K562 (cell line): ENCODE measurements around the gene NPAS2. TPM values are rescaled to one million over a fixed set of nuclear protein-coding genes. Genes with fewer than 3 reads are reported as not detected.

Experiments
- ATF1 ChIP-seq, 2 experiments: fragments of 450-650 bp in 1 of 2; IDR thresholded peaks; 2 replicates each; pipeline ENCODE4 v1.6.1; 2016; ENCODE audit warnings: missing compliant biosample characterization in 1 of 2, missing genetic modification characterization in 1 of 2
- BCLAF1 ChIP-seq, 2 experiments: fragments of 450-650 bp in 1 of 2; IDR thresholded peaks; 2 replicates each; pipeline ENCODE4 v1.6.1; 2011 to 2017; ENCODE audit warnings: low read depth in 2 of 2, antibody characterized with exemption in 1 of 2, borderline replicate concordance in 1 of 2, low read length in 1 of 2, mild to moderate bottlenecking in 1 of 2, mixed read lengths in 1 of 2; ENCODE audit not compliant: control insufficient read depth in 1 of 2
- CHD4 ChIP-seq: fragments of 200-600 bp; sonication (generic); IDR thresholded peaks from 3 replicates; pipeline ENCODE4 v1.6.1; 2012; ENCODE audit warnings: low read depth, mild to moderate bottlenecking, mixed read lengths, low read length, inconsistent platforms; ENCODE audit not compliant: insufficient read depth, insufficient replicate concordance, poor library complexity, severe bottlenecking
- GTF3C2 ChIP-seq: IDR thresholded peaks from 3 replicates; pipeline ENCODE4 v1.6.1; 2011; ENCODE audit warnings: borderline replicate concordance, mild to moderate bottlenecking, moderate library complexity; ENCODE audit not compliant: insufficient read length; ENCODE audit errors: extremely low read depth
- HINFP ChIP-seq: fragments of 450-650 bp; conservative IDR thresholded peaks from 2 replicates; pipeline ENCODE4 v1.6.1; 2016; ENCODE audit warnings: missing genetic modification characterization, low read depth, mild to moderate bottlenecking, control low read depth, missing compliant biosample characterization
- JUNB ChIP-seq: fragments of 450-650 bp; formaldehyde crosslinking; conservative IDR thresholded peaks from 2 replicates; pipeline ENCODE4 v1.4.0; 2020; ENCODE audit warnings: mild to moderate bottlenecking
- SMAD1 ChIP-seq: fragments of 150-350 bp; IDR thresholded peaks from 2 replicates; pipeline ENCODE4 v1.6.1; 2014; ENCODE audit warnings: low read length, low read depth; ENCODE audit not compliant: partially characterized antibody
- TCF7 ChIP-seq: sonication (generic); IDR thresholded peaks from 2 replicates; pipeline ENCODE4 v1.6.1; 2016; ENCODE audit warnings: antibody characterized with exemption, borderline replicate concordance
- ZMIZ1 ChIP-seq, 2 experiments: fragments of 150-350 bp in 1 of 2; IDR thresholded peaks; 2 replicates each; pipeline ENCODE4 v1.6.1; 2012 to 2016; ENCODE audit warnings: low read depth in 2 of 2, low read length in 2 of 2, mild to moderate bottlenecking in 1 of 2, moderate library complexity in 1 of 2
- ZNF695 ChIP-seq: fragments of 450-650 bp; formaldehyde crosslinking; IDR thresholded peaks from 2 replicates; pipeline ENCODE4 v1.4.0; 2020; ENCODE audit warnings: mild to moderate bottlenecking, moderate library complexity
- polyA plus RNA-seq, 8 experiments: library from polyadenylated mRNA; depleted of rRNA in 4 of 8; stranded (reverse) in 5 of 8; unstranded in 3 of 8; fragments of >200 nt; fragmentation: Nextera tagmentation in 2 of 8; fragmentation: Illumina TruSeq in 1 of 8; extraction: Ambion mirVana in 2 of 8; extraction: Trizol in 1 of 8; gene quantifications; 2 replicates each; pipeline versions ENCODE4 v1.2.1 to v1.2.3, GENCODE V29; 2011 to 2014; ENCODE audit warnings: inconsistent platforms in 1 of 8, missing spikeins in 1 of 8
- total RNA-seq, 7 experiments: library from RNA; depleted of rRNA in 6 of 7; stranded (reverse); fragments of >200 nt in 6 of 7; fragmentation: Illumina TruSeq in 2 of 7; extraction: Trizol in 2 of 7; gene quantifications; 2 replicates each; pipeline versions ENCODE4 v1.2.1 to v1.2.3, GENCODE V29; 2011 to 2021; ENCODE audit warnings: low replicate concordance in 1 of 7

NPAS2 gene
- total and polyA plus RNA-seq, 9 of the 15 experiments (the other 6 are each of a cell fraction or from before 2014, with no cell fraction given), result 0.06 to 0.29 (median 0.07) TPM; not detected in 5

- 0 out of 4 replicates have a peak, but pooled peaks of 1 of the 2 experiments have one; percentile 25 for TF ChIP-seq ZMIZ1 (IDR thresholded peaks at IDR 0.05; ENCODE audit: low read depth in 2 of 2, low read length in 2 of 2)
- no peak for TF ChIP-seq TCF7
- TF ChIP-seq ATF1 (CRISPR knock-in tag; IDR thresholded peaks at IDR 0.05), result no peak
- no peak for TF ChIP-seq ATF1 (tag; IDR thresholded peaks at IDR 0.05)
- TF ChIP-seq BCLAF1 (IDR thresholded peaks at IDR 0.05; ENCODE audit: borderline replicate concordance in 1 of 2, control insufficient read depth in 1 of 2, low read depth in 2 of 2, low read length in 1 of 2), result 0 out of 4 replicates have a peak, but pooled peaks of 1 of the 2 experiments have one; percentile 10
- TF ChIP-seq CHD4, result no peak
- TF ChIP-seq GTF3C2, result no peak
- TF ChIP-seq JUNB (CRISPR knock-in tag), result no peak
- TF ChIP-seq ZNF695 (CRISPR knock-in tag), result no peak
- TF ChIP-seq HINFP (tag), result no peak
- TF ChIP-seq SMAD1, result no peak
Observed at GRCh38 chr2:101007415-101008345, 187.7 kb downstream of the NPAS2 start (continued).
